ENCODE results near the gene MYOF. TPM values are rescaled to one million over a fixed set of nuclear protein-coding genes. Genes with fewer than 3 reads are reported as not detected.

Gene MYOF
- total RNA-seq (2021; fragmentation: NEBNext Ultra II Directional; extraction: Animal tissue kit (Norgen Biotek cat#: 25700)) (2.3 and 3.2 TPM in 2 replicates), polyA plus RNA-seq (2011; rRNA removed) (0.94 and 0.98 TPM in 2 replicates), polyA minus RNA-seq (2011; rRNA and poly(A)+ RNA removed) (1.6 and 2.4 TPM in 2 replicates)
- polyA plus RNA-seq (2011; cell fraction: cytosol; rRNA removed), result 1.0 TPM
- 1.2 TPM for polyA plus RNA-seq (2011; cell fraction: nucleus; rRNA removed)
- 2.3 to 2.8 TPM (median 2.4 TPM) in 4 replicates for polyA plus RNA-seq (2012, experiment 1 of 2)
- polyA plus RNA-seq (2012, experiment 2 of 2), result 0.09 TPM
- polyA plus RNA-seq (2013, experiment 1 of 2), result 2.0 TPM
- polyA plus RNA-seq (2013, experiment 2 of 2), result 2.4 TPM
- polyA minus RNA-seq (2011; cell fraction: cytosol; rRNA and poly(A)+ RNA removed), result 1.0 TPM
- 1.4 TPM for polyA minus RNA-seq (2011; cell fraction: nucleus; rRNA and poly(A)+ RNA removed)
- long read RNA-seq, experiment 1, partial matches to known transcripts, result 1 of 1 reads
- long read RNA-seq, experiment 1, other reads (novel, unspliced or antisense), result 0 of 1 reads
- long read RNA-seq, experiment 2, partial matches to known transcripts, result 1 of 1 reads
- long read RNA-seq, experiment 2, other reads (novel, unspliced or antisense), result 0 of 1 reads

- Histone ChIP-seq H2BK5ac (ENCODE audit: low read depth, low read length) (no peak within 1 kb of the TSS), H2AK5ac (ENCODE audit: low read depth, low read length) (no peak within 1 kb of the TSS), H4K91ac (replicated peaks; ENCODE audit: insufficient read length, low read length) (no peak within 1 kb of the TSS), H3K79me1 (ENCODE audit: low read depth, low read length) (no peaks in the 10 kb centered on the region), H2AFZ (ENCODE audit: low read length) (peak within 1 kb of the TSS; percentile 97), H3K23ac (ENCODE audit: insufficient read length) (no peak within 1 kb of the TSS), H2BK15ac (ENCODE audit: low read length) (no peak within 1 kb of the TSS), H3K4me3 (ENCODE audit: extremely low read depth in 1 of 4, insufficient read depth in 2 of 4, low read depth in 3 of 4, low read length in 4 of 4) (peak within 1 kb of the TSS; percentile 66 to 82 (median 73); a peak in 7 of 8 replicates), H2BK120ac (replicated peaks; ENCODE audit: low read depth, low read length) (no peak within 1 kb of the TSS), H2BK12ac (ENCODE audit: low read depth, low read length) (no peak within 1 kb of the TSS), H4K5ac (ENCODE audit: insufficient read length, low read depth, low read length) (no peak within 1 kb of the TSS), H3K23me2 (ENCODE audit: low read depth, low read length) (peaks cover 7% of the 10 kb centered on the region; the same call in 1 of the 2 replicates), H3K56ac (replicated peaks; ENCODE audit: insufficient read length, low read depth, low read length) (no peak within 1 kb of the TSS), H3K27ac (ENCODE audit: low read depth, low read length) (no peak within 1 kb of the TSS), H2BK20ac (ENCODE audit: low read length) (no peak within 1 kb of the TSS), H3K79me2 (ENCODE audit: control insufficient read depth in 1 of 2, insufficient read depth in 2 of 2, low read length in 2 of 2) (no peaks in the 10 kb centered on the region), H3K14ac (ENCODE audit: insufficient read length) (no peak within 1 kb of the TSS), H4K20me1 (replicated peaks in 1 of 2; ENCODE audit: control insufficient read depth in 1 of 2, insufficient read depth in 2 of 2, low read length in 2 of 2) (no peaks in the 10 kb centered on the region), H3K9ac (replicated peaks in 1 of 4; ENCODE audit: extremely low read depth in 1 of 4, low read depth in 3 of 4, low read length in 3 of 4) (peak within 1 kb of the TSS in 3 of 4 experiments; percentile 0 to 37 (median 31); a peak in 1 of 7 replicates), H3K9me3 (ENCODE audit: insufficient read depth in 2 of 2, low read depth in 1 of 2, low read length in 1 of 2) (no peaks in the 10 kb centered on the region), H3K27me3 (replicated peaks in 1 of 4; ENCODE audit: control insufficient read depth in 3 of 4, extremely low read depth in 1 of 4, insufficient read depth in 3 of 4, low read length in 3 of 4) (peaks cover 0 to 5% (median 0%) of the 10 kb centered on the region in 4 experiments; a peak in 4 of 7 replicates), H3K4me2 (ENCODE audit: insufficient read depth in 1 of 2, low read depth in 2 of 2, low read length in 2 of 2) (peak within 1 kb of the TSS; percentile 85 to 90), H3K18ac (ENCODE audit: extremely low read depth, low read length) (no peak within 1 kb of the TSS; the same call in 1 of the 2 replicates), H3K4me1 (replicated peaks in 1 of 4; ENCODE audit: control insufficient read depth in 3 of 4, insufficient read depth in 4 of 4, low read length in 3 of 4) (peaks cover 0 to 2% (median 0%) of the 10 kb centered on the region in 4 experiments; a peak in 1 of 7 replicates), H3K36me3 (ENCODE audit: control insufficient read depth in 2 of 4, insufficient read depth in 4 of 4, low read length in 3 of 4) (no peaks in the 10 kb centered on the region), H4K8ac (ENCODE audit: extremely low read depth, insufficient read depth, low read length) (no peak within 1 kb of the TSS), H3K4ac (replicated peaks; ENCODE audit: insufficient read length, low read depth, low read length) (no peak within 1 kb of the TSS)
- DNase-seq (ENCODE audit: low read depth in 1 of 2, low spot score in 2 of 2) (peak in 1 of 2 experiments; percentile 59), FAIRE-seq (no peak)
- ChIA-PET POLR2A (ENCODE audit: partially characterized antibody) (interaction anchor here (1.1 to 1.3 kb wide), 6 partner anchors 13 to 111 kb away, joined by 3 to 5 read pairs (median 4); no protein-coding TSS in a partner anchor), CTCF (ENCODE audit: partially characterized antibody) (interaction anchor here (0.5 to 16.5 kb wide), 48 partner anchors 9 to 883 kb away, joined by 3 to 513 read pairs (median 6); partner anchors contain the start of gene CEP55)
- 2% methylated on average over 27 of the region's 27 CpGs; no CpG with 5 or more reads in 1 of the 2 experiments for WGBS, 2 experiments (ENCODE audit: extremely low coverage in 1 of 2, insufficient coverage in 1 of 2, insufficient read length in 1 of 2, insufficient replicate concordance in 2 of 2, low coverage in 1 of 2, low lambda C conversion rate in 2 of 2, missing lambda C conversion rate in 1 of 2)
- no peak for TF ChIP-seq SP2 (IDR thresholded peaks at IDR 0.05; ENCODE audit: low read length)
These were observed at the start of gene MYOF for GRCh38 chr10:93482145-93482834. MYOF (minus strand) TSS chr10:93482334; CDS start chr10:93482194, 140 bp downstream.
